Activated T-cell treated with anti-CD3 and anti-CD28 coated beads for 1 hour (primary cell): Measurements from ENCODE around the gene ZNF582.

Experiments used
- DNase-seq: peaks from one replicate; pipeline ENCODE4 v3.0.0-alpha.2; 2020; ENCODE audit warnings: low read depth

ZNF582 gene

GRCh38 chr19:56393119-56394012 is at the start of gene ZNF582:
ZNF582 (minus strand) TSS chr19:56393534; CDS start chr19:56391752, 1,782 bp downstream.
- DNase-seq = peak; percentile 84

- no peak for DNase-seq
Observed at GRCh38 chr19:56441206-56441792, 48.0 kb upstream of the ZNF582 start.

- DNase-seq = no peak
Observed at GRCh38 chr19:56423985-56424353, 30.6 kb upstream of the ZNF582 start.

GRCh38 chr19:56423276-56423984 is 30.1 kb upstream of the ZNF582 start:
- DNase-seq = no peak

GRCh38 chr19:56405062-56405461 is 11.7 kb upstream of the ZNF582 start:
- no peak for DNase-seq

- no peak for DNase-seq
Observed at GRCh38 chr19:56404705-56405056, 11.3 kb upstream of the ZNF582 start.

GRCh38 chr19:56403764-56404704 is 10.7 kb upstream of the ZNF582 start, which contains the start of gene ZNF583:
ZNF583 (plus strand) TSS chr19:56404332; CDS start chr19:56407115, 2,783 bp downstream.
- peak; percentile 89 for DNase-seq

- no peak for DNase-seq
Observed at GRCh38 chr19:56403261-56403660, 9.9 kb upstream of the ZNF582 start.

- DNase-seq = no peak
Observed at GRCh38 chr19:56400485-56400884, 7.2 kb upstream of the ZNF582 start.

- no peak for DNase-seq
Observed at GRCh38 chr19:56398809-56399208, 5.5 kb upstream of the ZNF582 start.

GRCh38 chr19:56383826-56384605 is 9.3 kb downstream of the ZNF582 start:
- DNase-seq = no peak

- no peak for DNase-seq
Observed at GRCh38 chr19:56377105-56377924, 16.0 kb downstream of the ZNF582 start.

GRCh38 chr19:56372281-56372680 is 21.1 kb downstream of the ZNF582 start:
- DNase-seq = no peak

- DNase-seq = no peak
Observed at GRCh38 chr19:56369886-56370676, 23.3 kb downstream of the ZNF582 start.

GRCh38 chr19:56367829-56368711 is 25.3 kb downstream of the ZNF582 start:
- DNase-seq = peak; percentile 63

GRCh38 chr19:56360841-56361240 is 32.5 kb downstream of the ZNF582 start:
- no peak for DNase-seq

GRCh38 chr19:56356944-56357343 is 36.4 kb downstream of the ZNF582 start:
- no peak for DNase-seq

- DNase-seq = no peak
Observed at GRCh38 chr19:56355517-56355916, 37.8 kb downstream of the ZNF582 start.
